Suppressor macrophage treated with lipopolysaccharide for 1 hour (primary cell): ENCODE data around the gene CLCNKA.
"Not testable (repeated sequence)": the region's sequence is repeated elsewhere in the genome, so short reads cannot be mapped to it uniquely, and the experiment has no call there.

Source experiments
- DNase-seq, 3 donors: peaks; one replicate each; pipeline ENCODE4 v3.0.0-alpha.2; 2020 to 2022

CLCNKA gene

DNA sequence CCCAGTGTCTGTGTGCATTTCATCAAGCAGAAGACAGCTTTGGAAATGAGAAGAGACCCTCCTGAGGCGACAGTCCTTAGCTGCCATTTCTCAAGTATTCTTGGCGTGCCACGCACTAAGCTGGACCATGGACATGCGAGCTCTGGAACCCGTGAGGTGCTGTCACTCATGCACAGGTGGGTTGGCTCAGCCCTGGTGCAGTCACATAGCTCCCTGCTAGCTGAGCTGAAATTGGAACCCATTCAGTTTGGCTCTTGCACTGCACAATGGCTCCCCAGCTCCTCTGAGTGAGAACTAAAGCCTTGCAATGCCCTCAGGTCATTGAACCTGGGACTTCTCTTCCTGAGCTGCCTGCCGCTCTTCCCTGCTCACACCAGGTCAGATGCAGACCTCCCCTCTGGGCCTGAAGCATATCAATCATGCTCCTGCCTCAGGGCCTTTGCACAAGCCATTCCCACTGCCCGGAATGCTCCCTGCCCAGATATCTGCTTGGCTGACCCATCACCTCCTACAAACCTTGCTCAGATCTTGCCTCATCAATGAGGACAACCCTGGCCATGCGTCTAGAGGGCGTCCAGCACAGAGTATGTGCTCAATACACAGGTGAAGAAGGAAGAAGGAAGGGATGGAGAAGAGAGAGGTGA is 24.1 kb upstream of the CLCNKA start:
- no peak for DNase-seq

- no peak for DNase-seq
Observed at GRCh38 chr1:15998929-15999328, 22.9 kb upstream of the CLCNKA start.

GRCh38 chr1:16001274-16001673 is 20.6 kb upstream of the CLCNKA start:
- DNase-seq: not testable (repeated sequence)

DNA sequence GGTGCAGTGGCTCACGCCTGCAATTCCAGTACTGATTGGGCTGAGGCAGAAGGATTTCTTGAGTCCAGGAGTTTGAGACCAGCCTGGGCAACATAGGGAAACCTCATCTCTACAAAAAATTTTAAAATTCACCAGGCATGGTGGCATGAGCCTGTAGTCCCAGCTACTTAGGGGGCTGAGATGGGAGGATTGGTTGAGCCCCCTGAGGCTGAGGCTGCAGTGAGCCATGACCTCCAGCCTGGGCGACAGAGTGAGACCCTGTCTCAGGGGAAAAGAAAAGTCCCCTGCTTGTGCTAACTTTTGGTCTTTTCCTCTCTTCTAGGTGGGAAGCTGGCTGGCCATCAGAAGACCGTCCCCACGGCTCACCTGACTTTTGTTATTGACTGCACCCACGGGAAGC is 16.2 kb upstream of the CLCNKA start:
- DNase-seq: no peak

DNA sequence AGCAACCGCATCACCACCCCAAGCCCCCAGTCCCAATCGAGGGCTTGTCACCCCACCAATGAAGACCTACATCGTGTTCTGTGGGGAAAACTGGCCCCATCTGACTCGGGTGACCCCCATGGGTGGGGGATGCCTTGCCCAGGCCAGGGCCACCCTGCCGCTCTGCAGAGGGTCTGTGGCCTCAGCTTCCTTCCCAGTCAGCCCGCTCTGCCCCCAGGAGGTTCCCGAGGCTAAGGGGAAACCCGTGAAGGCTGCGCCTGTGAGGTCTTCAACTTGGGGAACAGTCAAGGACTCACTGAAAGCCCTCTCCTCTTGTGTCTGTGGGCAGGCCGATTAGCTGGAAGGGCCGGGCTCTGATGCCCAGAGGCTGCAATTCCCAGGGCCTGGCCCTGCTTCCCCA is 15.8 kb upstream of the CLCNKA start:
- DNase-seq: no peak

DNA sequence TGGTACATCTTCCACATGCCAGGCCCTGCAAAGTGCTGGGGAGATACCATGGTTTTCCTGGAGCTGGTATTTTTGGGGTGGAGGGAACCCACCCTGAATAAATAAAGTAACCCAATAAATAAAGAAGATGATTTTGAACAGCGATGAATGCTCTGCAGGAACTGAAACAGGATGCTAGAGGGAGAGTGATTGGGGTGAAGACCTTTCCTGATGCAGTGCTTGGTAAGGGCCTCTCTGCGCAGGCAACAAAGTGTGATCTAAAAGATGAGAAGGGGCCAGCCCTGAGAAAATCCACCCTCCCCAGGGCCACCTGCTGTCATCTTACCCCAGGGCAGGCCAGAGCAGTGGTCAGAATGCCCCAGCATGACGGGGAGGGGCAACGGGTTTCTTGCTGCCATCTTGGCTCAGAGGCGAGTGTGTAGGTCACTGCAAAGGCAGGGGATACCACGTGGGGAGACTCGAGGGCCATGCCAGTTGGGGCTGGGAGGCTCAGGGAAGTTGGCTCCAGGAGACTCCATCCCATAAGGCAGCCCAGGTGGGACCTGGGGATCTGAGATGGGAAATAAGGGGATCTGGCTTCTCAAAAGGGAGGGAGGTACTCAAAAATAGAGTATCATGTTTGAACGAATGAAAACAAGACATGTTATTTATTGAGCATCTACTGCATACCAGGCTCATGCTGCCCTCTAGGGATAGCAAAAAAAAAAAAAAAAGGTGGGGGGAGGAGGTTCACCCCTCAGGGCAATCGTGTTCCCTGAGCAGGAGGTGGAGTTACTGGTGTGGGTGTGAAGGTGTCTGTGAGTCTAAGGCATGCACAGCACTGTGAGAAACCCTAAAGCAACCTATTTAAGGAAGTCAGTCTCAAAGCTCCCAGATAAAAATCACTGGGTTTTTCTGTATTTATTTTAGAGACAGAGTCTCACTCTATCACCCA is 15.0 kb upstream of the CLCNKA start:
- DNase-seq: peak in 1 of 3 donors; percentile 28

DNA sequence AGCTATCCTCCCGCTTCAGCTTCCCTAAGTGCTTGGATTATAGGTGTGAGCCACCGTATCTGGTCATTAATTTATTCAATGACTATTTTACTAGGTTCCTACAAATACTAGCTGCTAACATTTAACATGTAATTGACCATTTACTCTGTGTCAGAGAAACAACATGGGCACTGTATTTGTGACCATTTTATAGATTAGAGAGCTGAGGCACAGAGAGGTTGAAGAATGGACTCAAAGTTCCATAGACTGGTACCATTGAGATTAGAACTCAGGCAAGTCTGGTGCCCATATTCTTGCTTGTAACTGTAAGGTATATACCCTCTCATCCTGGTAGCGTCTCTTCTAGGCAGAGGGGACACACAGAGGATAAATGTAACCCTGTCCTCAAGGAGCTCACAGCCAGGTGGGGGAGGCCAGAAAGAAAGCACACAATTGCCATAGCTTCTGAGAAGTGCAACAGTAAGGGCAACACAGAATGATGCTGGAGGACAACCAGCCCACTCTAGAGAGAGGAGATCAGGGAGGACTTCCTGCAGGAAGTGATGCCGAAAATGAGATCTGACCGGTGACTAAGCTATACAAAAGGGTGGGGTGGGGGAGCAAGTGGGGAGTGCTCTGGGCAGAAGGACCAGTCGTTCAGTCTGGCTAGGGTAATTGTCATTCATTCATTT is 14.0 kb upstream of the CLCNKA start:
- DNase-seq: no peak

DNA sequence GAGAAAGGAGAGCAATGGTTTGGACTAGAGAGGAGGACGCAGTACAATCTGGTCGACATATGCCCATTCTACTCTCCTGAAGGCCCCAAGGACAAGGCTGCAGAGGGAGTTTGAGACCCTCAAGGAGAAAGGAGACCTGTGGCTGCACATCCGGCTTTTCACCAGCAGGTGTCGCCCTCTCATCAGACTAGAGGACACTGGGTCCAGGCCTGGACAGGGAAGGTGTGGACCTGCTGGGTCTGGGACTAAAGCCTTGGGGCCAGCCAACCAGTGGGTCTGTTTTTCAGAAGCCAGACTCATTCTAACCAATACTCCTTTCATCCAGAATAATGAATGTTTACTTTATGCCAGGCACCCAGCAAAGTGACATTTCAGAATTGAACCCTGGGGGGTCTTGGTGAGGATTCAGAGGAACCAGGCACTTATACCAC is 12.8 kb upstream of the CLCNKA start:
- peak; percentile 80 to 86 (median 84) for DNase-seq

GRCh38 chr1:16009678-16010077 is 12.2 kb upstream of the CLCNKA start:
- DNase-seq: no peak

GRCh38 chr1:16010837-16011236 is 11.0 kb upstream of the CLCNKA start:
- no peak for DNase-seq

DNA sequence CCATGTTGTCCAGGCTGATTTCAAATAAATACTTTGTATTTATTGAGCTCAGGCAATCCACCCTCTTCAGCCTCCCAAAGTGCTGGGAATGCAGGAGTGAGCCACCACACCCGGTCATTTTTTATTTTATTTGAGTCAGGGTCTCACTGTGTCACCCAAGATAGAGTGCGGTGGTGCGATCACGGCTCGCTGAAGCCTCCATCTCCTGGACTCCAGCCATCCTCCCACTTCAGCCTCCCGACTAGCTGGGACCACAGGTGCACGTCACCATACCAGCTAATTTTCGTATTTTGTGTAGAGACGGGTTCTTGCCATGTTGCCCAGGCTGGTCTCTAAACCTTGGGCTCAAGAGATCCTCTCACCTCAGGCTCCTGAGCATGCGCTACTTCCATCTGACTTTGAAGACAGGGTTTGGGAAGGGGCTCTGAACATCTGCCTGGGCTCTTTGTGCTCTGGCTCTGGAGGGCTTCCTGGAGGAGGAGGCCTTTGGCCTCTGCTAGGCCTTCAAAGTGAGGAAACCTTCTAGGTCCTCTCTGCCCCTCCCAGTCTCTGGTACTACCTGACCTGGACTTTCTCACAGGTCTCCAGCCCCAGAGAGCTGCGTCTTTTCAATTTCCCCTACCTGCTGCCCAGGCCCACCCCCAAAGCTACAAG is 9.8 kb upstream of the CLCNKA start:
- DNase-seq: no peak

DNA sequence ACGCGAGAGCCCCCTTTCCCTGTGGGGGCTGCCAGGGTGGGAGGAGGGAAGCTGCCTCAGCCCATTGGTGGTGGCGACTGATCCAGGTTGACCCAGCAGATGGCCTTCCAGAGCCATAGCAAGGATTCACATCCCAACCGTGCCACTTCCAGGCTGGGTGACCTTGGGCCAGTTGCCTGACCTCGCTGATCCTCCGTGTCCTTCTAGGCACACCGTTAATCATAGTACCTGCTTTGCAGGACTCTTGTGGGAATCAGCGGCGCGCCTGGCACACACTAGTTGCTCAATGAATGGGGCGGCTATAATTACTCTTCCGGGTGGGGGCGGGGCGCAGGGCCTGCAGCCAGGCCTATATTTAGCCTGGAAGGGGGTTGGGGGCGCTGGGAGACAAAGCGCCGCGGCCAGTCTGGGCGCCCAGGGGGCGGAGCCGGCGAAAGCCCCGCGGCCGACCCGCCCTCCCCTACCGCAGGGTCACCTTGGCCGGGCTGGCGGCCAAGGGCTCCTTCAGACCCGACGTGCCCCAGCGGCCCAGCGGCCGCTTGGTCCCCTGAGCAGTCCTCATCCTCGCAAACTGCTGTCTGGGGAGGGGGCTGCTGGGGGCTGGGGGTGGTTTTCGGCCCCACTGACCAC is 9.1 kb upstream of the CLCNKA start:
- DNase-seq: peak; percentile 20 to 69 (median 44)

GRCh38 chr1:16013220-16013907 is 8.5 kb upstream of the CLCNKA start:
- peak; percentile 72 to 84 (median 76) for DNase-seq

- no peak for DNase-seq
Observed at GRCh38 chr1:16013908-16014258, 8.0 kb upstream of the CLCNKA start.

- DNase-seq: peak in 2 of 3 donors; percentile 11 to 24
Observed at GRCh38 chr1:16014509-16015482, 7.0 kb upstream of the CLCNKA start.

DNA sequence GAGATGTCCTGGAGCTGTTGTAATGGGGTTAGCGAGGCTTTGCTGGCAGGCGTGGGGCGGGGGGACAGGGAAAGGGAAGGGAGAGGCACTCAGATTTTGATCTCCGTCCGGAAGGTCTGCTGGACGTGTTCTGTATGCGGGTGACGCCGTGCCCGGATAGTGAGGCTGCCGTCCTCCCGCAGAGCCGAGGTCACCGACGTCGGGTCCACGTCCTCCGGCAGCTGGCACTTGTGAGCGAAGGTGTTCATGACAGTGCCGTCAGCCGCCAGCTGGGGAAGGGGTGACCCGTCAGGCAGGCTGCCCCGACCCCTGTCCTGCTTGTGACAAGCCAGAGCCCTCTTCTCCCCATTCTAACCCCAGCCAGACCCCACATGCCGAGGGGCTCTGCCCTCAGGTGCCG is 6.3 kb upstream of the CLCNKA start:
- DNase-seq: no peak

DNA sequence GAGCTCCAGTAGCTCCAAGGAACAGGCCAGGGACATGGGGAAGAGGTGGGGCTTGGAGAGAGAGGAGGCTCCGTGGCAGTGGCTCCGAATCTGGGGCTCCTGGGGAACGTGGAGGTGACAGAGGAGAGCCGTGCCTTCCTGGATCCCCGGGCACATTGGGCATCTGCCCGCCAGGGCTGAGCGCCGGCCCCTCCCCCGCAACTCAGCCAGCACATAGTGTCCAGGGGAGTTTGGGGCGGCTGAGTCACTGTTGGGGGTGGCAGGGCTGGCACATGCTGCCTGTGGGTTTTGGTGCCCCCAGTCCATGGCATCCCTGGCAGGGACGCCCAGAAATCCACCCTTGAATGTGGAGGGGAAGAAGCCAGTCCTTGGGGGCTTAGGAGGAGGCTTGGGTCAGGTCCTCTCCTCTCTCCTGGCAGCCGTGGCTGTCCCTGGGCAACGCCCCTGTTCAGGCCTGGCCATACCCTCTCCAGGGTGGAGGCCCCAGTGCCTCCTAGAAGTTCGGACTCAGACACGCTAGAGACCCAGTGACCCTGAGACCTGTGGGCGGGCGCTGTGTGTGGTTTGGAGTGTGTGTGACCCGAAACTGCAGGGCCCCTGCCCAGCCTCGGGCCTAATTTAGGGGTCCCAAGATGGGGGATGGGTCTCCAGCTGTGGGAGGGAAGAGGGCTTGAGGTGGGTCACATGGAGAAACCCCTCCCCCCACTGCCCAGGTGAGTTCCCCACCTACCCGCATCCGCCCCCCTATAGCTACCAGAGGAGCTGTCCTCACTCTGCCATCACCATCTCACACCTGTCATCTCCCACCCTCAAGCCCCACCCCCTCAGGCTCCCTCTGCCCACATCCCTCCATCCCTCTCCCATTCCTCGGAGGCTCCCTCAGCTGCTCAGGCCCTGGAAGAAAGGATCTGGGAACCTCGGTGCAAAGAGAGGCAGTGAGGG is 5.6 kb upstream of the CLCNKA start:
- no peak for DNase-seq

GRCh38 chr1:16017076-16017460 is 4.8 kb upstream of the CLCNKA start:
- DNase-seq: no peak

DNA sequence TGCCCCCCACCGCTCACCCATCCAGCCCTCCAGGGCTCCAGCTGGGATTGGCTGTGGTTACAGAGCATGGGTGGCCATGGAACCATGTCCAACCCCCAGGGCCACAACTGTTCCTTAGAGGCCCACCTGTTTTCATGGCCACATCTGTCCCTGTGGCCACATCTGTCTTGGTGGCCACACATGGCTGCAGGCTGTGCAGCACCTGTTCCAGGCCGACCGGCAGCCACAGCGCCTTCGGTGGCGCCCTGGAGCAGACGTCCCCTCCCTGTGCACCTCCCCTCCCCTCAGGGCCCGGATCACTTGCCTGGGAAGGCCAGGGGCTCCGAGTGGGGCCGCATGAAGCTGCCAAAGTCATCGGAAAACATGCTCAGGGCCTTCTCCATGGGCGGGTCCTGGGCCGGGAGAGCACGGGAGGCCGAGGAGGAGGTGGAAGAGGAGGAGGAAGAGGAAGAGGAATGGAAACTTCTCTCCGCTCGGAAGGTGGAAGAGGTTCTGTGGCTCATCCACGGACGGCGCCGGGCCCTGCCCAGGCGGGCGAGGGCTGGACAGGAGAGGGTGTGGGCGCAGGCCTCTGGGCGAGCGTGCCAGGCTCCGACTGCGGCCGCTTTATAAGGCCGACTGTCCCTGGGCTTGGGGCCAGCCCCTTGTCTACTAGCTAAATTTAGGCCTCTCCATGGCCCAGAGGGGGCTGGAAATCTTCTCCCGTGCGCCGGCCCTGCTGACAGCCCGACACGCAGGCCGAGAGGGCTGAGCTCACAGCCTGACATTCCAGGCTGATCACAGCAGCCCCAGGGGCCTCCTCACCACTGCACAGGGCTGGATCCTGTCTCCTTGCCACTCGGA is 4.2 kb upstream of the CLCNKA start, which contains the start of gene HSPB7:
TSS of gene HSPB7 (minus strand) at position 583 of the 843 bp plus-strand sequence. CDS start at position 503, 80 bp downstream.
- DNase-seq: no peak
